Activated T-helper 9 cell treated with anti-CD3 and anti-CD28 coated beads, Interleukin-2, amount 50 U/mL, for 16 hours (primary cell): ENCODE results near the gene PATL2.
"Not testable (repeated sequence)": the region's sequence is repeated elsewhere in the genome, so short reads cannot be mapped to it uniquely, and the experiment has no call there.

ENCODE experiments used
- DNase-seq: peaks from one replicate; pipeline ENCODE4 v3.0.0-alpha.2; 2020; ENCODE audit warnings: low read depth

Gene PATL2

DNA sequence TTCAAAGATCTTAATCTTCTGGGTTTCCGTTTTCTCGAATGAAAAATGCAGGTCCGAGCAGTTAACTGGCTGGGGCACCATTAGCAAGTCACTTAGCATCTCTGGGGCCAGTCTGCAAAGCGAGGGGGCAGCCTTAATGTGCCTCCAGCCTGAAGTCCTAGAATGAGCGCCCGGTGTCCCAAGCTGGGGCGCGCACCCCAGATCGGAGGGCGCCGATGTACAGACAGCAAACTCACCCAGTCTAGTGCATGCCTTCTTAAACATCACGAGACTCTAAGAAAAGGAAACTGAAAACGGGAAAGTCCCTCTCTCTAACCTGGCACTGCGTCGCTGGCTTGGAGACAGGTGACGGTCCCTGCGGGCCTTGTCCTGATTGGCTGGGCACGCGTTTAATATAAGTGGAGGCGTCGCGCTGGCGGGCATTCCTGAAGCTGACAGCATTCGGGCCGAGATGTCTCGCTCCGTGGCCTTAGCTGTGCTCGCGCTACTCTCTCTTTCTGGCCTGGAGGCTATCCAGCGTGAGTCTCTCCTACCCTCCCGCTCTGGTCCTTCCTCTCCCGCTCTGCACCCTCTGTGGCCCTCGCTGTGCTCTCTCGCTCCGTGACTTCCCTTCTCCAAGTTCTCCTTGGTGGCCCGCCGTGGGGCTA lies at the start of gene PATL2, which contains the start of gene B2M:
PATL2 (minus strand) TSS at position 228 of the 647 bp plus-strand sequence. CDS start 34,833 bp downstream, outside the sequence.
B2M (plus strand) TSS at position 422 of the 647 bp plus-strand sequence; CDS start at position 452, 30 bp downstream.
- DNase-seq: peak; percentile 92

- DNase-seq: no peak
Measured at GRCh38 chr15:44753345-44753744, 42.2 kb upstream of the PATL2 start.

GRCh38 chr15:44743454-44743853 lies 32.3 kb upstream of the PATL2 start:
- DNase-seq: not testable (repeated sequence)

DNA sequence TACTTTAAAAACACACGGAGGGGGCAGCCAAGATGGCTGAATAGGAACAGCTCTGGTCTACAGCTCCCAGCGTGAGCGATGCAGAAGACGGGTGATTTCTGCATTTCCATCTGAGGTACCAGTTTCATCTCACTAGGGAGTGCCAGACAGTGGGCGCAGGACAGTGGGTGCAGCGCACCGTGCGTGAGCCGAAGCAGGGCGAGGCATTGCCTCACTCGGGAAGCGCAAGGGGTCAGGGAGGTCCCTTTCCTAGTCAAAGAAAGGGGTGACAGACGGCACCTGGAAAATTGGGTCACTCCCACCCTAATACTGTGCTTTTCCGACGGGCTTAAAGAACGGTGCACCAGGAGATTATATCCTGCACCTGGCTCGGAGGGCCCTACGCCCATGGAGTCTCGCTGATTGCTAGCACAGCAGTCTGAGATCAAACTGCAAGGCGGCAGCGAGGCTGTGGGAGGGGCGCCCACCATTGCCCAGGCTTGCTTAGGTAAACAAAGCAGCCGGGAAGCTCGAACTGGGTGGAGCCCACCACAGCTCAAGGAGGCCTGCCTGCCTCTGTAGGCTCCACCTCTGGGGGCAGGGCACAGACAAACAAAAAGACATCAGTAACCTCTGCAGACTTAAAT lies 28.2 kb upstream of the PATL2 start:
- not testable (repeated sequence) for DNase-seq

DNA sequence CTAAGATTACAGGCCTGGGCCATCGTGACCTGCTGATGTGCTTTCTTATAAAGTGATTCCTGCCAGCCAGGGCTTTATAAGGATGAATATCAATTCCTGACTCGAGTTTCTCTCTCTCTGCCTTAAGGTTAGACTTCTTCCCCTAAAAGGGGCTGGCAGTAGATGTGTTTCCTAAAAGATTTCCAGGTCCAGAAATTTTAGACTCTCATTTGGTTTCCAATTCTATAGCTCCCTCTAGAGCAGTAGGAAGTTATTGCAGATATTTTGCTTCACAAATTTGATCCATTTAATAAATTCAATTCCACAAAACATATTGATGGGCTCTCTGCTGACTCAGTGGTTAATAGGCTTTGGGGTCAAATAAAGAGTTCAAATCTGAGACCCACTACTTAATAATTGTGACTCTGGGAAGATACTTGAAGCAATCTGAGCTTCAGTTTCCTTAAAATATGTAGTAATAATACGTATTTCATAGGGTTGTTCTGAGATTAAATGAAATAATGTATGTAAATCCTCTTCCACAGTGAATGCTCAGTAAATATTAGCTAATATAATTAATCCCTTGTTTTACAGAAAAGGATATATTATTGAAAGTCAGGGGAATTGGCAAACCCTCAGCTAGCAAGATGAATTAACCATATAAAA lies 27.3 kb upstream of the PATL2 start:
- DNase-seq: no peak

- DNase-seq: no peak
Measured at GRCh38 chr15:44736181-44736765, 25.1 kb upstream of the PATL2 start, which contains the start of gene TRIM69. Gene TRIM69, plus strand, starts transcription at chr15:44736528. Its CDS starts 177 bp downstream, at chr15:44736705.

GRCh38 chr15:44735482-44736180 lies 24.5 kb upstream of the PATL2 start:
- DNase-seq: no peak

DNA sequence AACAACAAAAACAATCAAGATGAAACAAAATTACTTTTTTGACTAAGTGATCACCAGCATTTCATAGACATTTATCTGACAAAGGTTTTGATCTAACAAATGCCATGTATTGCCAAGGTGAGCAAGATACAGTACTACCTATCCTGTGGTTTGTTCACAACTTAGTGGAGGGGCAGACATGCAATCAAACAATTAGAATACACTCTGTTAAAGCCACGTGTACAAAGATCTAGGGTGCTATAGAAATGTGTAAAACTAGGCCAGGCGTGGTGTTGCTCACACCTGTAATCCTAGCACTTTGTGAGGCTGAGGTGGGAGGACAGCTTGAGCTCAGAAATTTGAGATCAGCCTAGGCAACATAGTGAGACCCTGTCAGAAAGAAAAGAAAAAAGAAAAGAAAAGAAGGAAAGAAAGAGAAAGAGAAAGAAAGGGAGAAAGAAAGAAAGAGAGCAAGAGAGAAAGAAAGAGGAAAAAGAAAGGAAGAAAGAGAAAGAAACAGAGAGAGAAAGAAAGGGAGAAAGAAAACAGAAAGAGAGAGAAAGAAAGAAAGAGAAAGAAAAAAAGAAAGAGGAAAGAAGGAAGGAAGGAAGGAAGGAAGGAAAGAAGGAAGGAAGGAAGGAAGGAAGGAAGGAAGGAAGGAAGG lies 23.8 kb upstream of the PATL2 start:
- no peak for DNase-seq

- no peak for DNase-seq
Measured at GRCh38 chr15:44729408-44730127, 18.4 kb upstream of the PATL2 start.

- DNase-seq: peak; percentile 90
Measured at GRCh38 chr15:44728576-44729407, 17.7 kb upstream of the PATL2 start.

DNA sequence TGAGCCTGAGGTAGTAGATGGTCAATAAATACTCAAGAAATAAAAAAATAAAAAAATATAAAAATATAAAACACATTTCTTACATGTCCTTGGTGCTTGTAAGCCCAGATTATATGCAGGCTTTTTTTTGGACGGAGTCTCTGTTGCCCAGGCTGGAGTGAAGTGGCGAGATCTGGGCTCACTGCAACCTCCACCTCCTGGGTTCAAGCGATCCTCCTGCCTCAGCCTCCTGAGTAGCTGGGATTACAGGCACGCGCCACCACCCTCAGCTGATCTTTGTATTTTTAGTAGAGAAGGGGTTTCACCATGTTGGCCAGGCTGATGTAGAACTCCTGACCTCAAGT lies 17.1 kb upstream of the PATL2 start:
- not testable (repeated sequence) for DNase-seq

GRCh38 chr15:44727485-44728231 lies 16.5 kb upstream of the PATL2 start:
- no peak for DNase-seq

GRCh38 chr15:44726568-44727484 lies 15.7 kb upstream of the PATL2 start:
- DNase-seq: peak; percentile 54

- no peak for DNase-seq
Measured at GRCh38 chr15:44726136-44726535, 15.0 kb upstream of the PATL2 start.

GRCh38 chr15:44722011-44722410 lies 10.9 kb upstream of the PATL2 start:
- no peak for DNase-seq

GRCh38 chr15:44720460-44721176 lies 9.5 kb upstream of the PATL2 start:
- DNase-seq: no peak

- DNase-seq: not testable (repeated sequence)
Measured at GRCh38 chr15:44720000-44720435, 8.9 kb upstream of the PATL2 start.
